Spleen (tissue), 7 donors: Measurements from ENCODE around the gene PTPRE.

Experiments
- CTCF ChIP-seq, 11 experiments: fragments of 200-600 bp in 7 of 11; fragments of 450-650 bp in 4 of 11; sonication (generic) in 4 of 11; IDR thresholded peaks in 8 of 11; conservative IDR thresholded peaks in 3 of 11; 1 replicate in 7 of 11; 2 replicates in 4 of 11; pipeline versions ENCODE4 v1.4.0 to v1.8.0; 2016 to 2021; ENCODE audit warnings: antibody characterized with exemption in 11 of 11, inconsistent platforms in 4 of 11, mild to moderate bottlenecking in 1 of 11
- POLR2AphosphoS5 ChIP-seq, 3 donors: sonication (generic); formaldehyde crosslinking; IDR thresholded peaks; one replicate each; pipeline ENCODE4 v1.5.1; 2017; ENCODE audit warnings: antibody characterized with exemption in 3 of 3
- donor health status: DM: no; HTN: no; CAD: no; lungs with moderate emphysema.
- donor health status: DM: no; HTN: no; CAD: no.
- donor health status: DM: no; HTN: no; CAD: no.

- TF ChIP-seq CTCF (IDR thresholded peaks at IDR 0.05 in 8 of 11, conservative IDR thresholded peaks at IDR 0.05 in 3 of 11) (no peak), POLR2AphosphoS5 (IDR thresholded peaks at IDR 0.05) (peak in 1 of 3 donors; percentile 43)
Observed at GRCh38 chr10:127945341-127945758, 38.4 kb downstream of the PTPRE start.
